ENCODE data around the gene ARHGEF12. TPM values are rescaled to one million over a fixed set of nuclear protein-coding genes. Genes with fewer than 3 reads are reported as not detected.

The ARHGEF12 gene
- 100 to 1,000 TPM in 1 of 2 donors, 10 to 100 TPM in 1; 77.6 to 101 TPM for total RNA-seq
- long read RNA-seq, donor 1, partial matches to known transcripts: 3 of 9 reads
- long read RNA-seq, donor 1, other reads (novel, unspliced or antisense): 6 of 9 reads
- long read RNA-seq, donor 2, partial matches to known transcripts: 5 of 15 reads
- long read RNA-seq, donor 2, other reads (novel, unspliced or antisense): 10 of 15 reads

- DNase-seq (ENCODE audit: low spot score): peak; percentile 99
- intact Hi-C loops (cut with DNase I): loop anchor here in 1 of 2 donors (5.0 kb wide), 1 partner anchor 96 kb away; no protein-coding TSS in a partner anchor
Observed at GRCh38 chr11:120335908-120336640, at the start of gene ARHGEF12. ARHGEF12 (plus strand) TSS chr11:120336413; CDS start chr11:120337244, 831 bp downstream.

GRCh38 chr11:120288021-120288420 lies 48.2 kb upstream of the ARHGEF12 start:
- intact Hi-C loops (cut with DNase I): no loop called here

GRCh38 chr11:120289426-120289825 lies 46.8 kb upstream of the ARHGEF12 start:
- intact Hi-C loops (cut with DNase I): no loop called here
- no peak for DNase-seq (ENCODE audit: low spot score)

More at GRCh38 chr11:120288021-120288420, 48.2 kb upstream of the ARHGEF12 start:
- DNase-seq (ENCODE audit: low spot score): no peak

- DNase-seq (ENCODE audit: low spot score): no peak
- intact Hi-C loops (cut with DNase I): no loop called here
Observed at GRCh38 chr11:120290956-120291355, 45.3 kb upstream of the ARHGEF12 start.

GRCh38 chr11:120293038-120293800 lies 43.0 kb upstream of the ARHGEF12 start:
- intact Hi-C loops (cut with DNase I): no loop called here

GRCh38 chr11:120294096-120294495 lies 42.1 kb upstream of the ARHGEF12 start:
- DNase-seq (ENCODE audit: low spot score): peak; percentile 20

More at GRCh38 chr11:120293038-120293800, 43.0 kb upstream of the ARHGEF12 start:
- DNase-seq (ENCODE audit: low spot score): peak; percentile 16

GRCh38 chr11:120295099-120295498 lies 41.1 kb upstream of the ARHGEF12 start:
- intact Hi-C loops (cut with DNase I): loop anchor here in 1 of 2 donors (5.0 kb wide), 3 partner anchors 38 to 123 kb away; no protein-coding TSS in a partner anchor

More at GRCh38 chr11:120294096-120294495, 42.1 kb upstream of the ARHGEF12 start:
- intact Hi-C loops (cut with DNase I): no loop called here

GRCh38 chr11:120296554-120296953 lies 39.7 kb upstream of the ARHGEF12 start:
- no peak for DNase-seq (ENCODE audit: low spot score)
- intact Hi-C loops (cut with DNase I): loop anchor here in 1 of 2 donors (5.0 kb wide), 3 partner anchors 39 to 124 kb away; no protein-coding TSS in a partner anchor

More at GRCh38 chr11:120295099-120295498, 41.1 kb upstream of the ARHGEF12 start:
- DNase-seq (ENCODE audit: low spot score): peak; percentile 48

- intact Hi-C loops (cut with DNase I): loop anchor here in 1 of 2 donors (5.0 kb wide), 3 partner anchors 41 to 126 kb away; no protein-coding TSS in a partner anchor
- DNase-seq (ENCODE audit: low spot score): no peak
Observed at GRCh38 chr11:120298461-120298860, 37.8 kb upstream of the ARHGEF12 start.

- intact Hi-C loops (cut with DNase I): loop anchor here in 1 of 2 donors (2.0 to 5.0 kb wide), 2 partner anchors 70 to 131 kb away; no protein-coding TSS in a partner anchor
- DNase-seq (ENCODE audit: low spot score): no peak
Observed at GRCh38 chr11:120302001-120302805, 34.0 kb upstream of the ARHGEF12 start.

- intact Hi-C loops (cut with DNase I): loop anchor here in 1 of 2 donors (2.0 to 5.0 kb wide), 2 partner anchors 71 to 132 kb away; no protein-coding TSS in a partner anchor
- DNase-seq (ENCODE audit: low spot score): peak; percentile 85
Observed at GRCh38 chr11:120303004-120303637, 33.1 kb upstream of the ARHGEF12 start.

- no peak for DNase-seq (ENCODE audit: low spot score)
- intact Hi-C loops (cut with DNase I): loop anchor here in 1 of 2 donors (5.0 kb wide), 1 partner anchor 72 kb away; no protein-coding TSS in a partner anchor
Observed at GRCh38 chr11:120304526-120304925, 31.7 kb upstream of the ARHGEF12 start.

- no peak for DNase-seq (ENCODE audit: low spot score)
- intact Hi-C loops (cut with DNase I): no loop called here
Observed at GRCh38 chr11:120305286-120305685, 30.9 kb upstream of the ARHGEF12 start.

- intact Hi-C loops (cut with DNase I): no loop called here
- DNase-seq (ENCODE audit: low spot score): peak; percentile 87
Observed at GRCh38 chr11:120306519-120307242, 29.5 kb upstream of the ARHGEF12 start.

- no peak for DNase-seq (ENCODE audit: low spot score)
- intact Hi-C loops (cut with DNase I): no loop called here
Observed at GRCh38 chr11:120307476-120307875, 28.7 kb upstream of the ARHGEF12 start.

GRCh38 chr11:120308081-120308480 lies 28.1 kb upstream of the ARHGEF12 start:
- intact Hi-C loops (cut with DNase I): no loop called here
- DNase-seq (ENCODE audit: low spot score): no peak

- no peak for DNase-seq (ENCODE audit: low spot score)
- intact Hi-C loops (cut with DNase I): loop anchor here in 1 of 2 donors (5.0 kb wide), 1 partner anchor 1796 kb away; no protein-coding TSS in a partner anchor
Observed at GRCh38 chr11:120310870-120311269, 25.3 kb upstream of the ARHGEF12 start.
